Neural cell (in vitro differentiated cells): ENCODE data around the gene FAM98B. TPM values are rescaled to one million over a fixed set of nuclear protein-coding genes. Genes with fewer than 3 reads are reported as not detected.

Experiments
- H2AFZ ChIP-seq: fragments of 200-600, 300-800 bp; sonication (generic), shearing (Covaris generic); 2 replicates; pipeline ENCODE4 v1.6.0; 2014; ENCODE audit warnings: low read depth, mild to moderate bottlenecking, antibody characterized with exemption, low read length, moderate library complexity
- H3F3A ChIP-seq: fragments of 200-600 bp; shearing (Covaris generic); 2 replicates; pipeline ENCODE4 v1.6.1; 2016; ENCODE audit warnings: mild to moderate bottlenecking, moderate library complexity, mixed read lengths, antibody characterized with exemption, low read length; ENCODE audit not compliant: insufficient read depth, poor library complexity, severe bottlenecking
- H3K27ac ChIP-seq: fragments of 200-600, 300-800 bp; sonication (generic), shearing (Covaris generic); 2 replicates; pipeline ENCODE4 v1.5.1; 2014; ENCODE audit warnings: mild to moderate bottlenecking, low read length, moderate library complexity
- H3K27me3 ChIP-seq: fragments of 300-800, 200-600 bp; sonication (generic), shearing (Covaris generic); 2 replicates; pipeline ENCODE4 v1.6.0; 2014; ENCODE audit warnings: mild to moderate bottlenecking, low read depth, low read length, moderate library complexity; ENCODE audit not compliant: insufficient read depth
- H3K36me3 ChIP-seq: fragments of 300-800, 200-600 bp; sonication (generic), shearing (Covaris generic); 2 replicates; pipeline ENCODE4 v1.5.1; 2014; ENCODE audit warnings: mild to moderate bottlenecking, antibody characterized with exemption, low read length, moderate library complexity; ENCODE audit not compliant: insufficient read depth
- H3K4me2 ChIP-seq: fragments of 300-800, 200-600 bp; sonication (generic), shearing (Covaris generic); 2 replicates; pipeline ENCODE4 v1.6.0; 2014; ENCODE audit warnings: mild to moderate bottlenecking, low read length
- H3K4me3 ChIP-seq: fragments of 300-800, 200-600 bp; sonication (generic), shearing (Covaris generic); 2 replicates; pipeline ENCODE4 v1.5.1; 2014; ENCODE audit warnings: mild to moderate bottlenecking, low read length, moderate library complexity
- H3K79me2 ChIP-seq: fragments of 200-600 bp; shearing (Covaris generic); replicated peaks from 2 replicates; pipeline ENCODE4 v1.6.0; 2014; ENCODE audit warnings: mild to moderate bottlenecking, low read length, moderate library complexity; ENCODE audit not compliant: insufficient read depth
- H3K9ac ChIP-seq: fragments of 300-800, 200-600 bp; sonication (generic), shearing (Covaris generic); 2 replicates; pipeline ENCODE4 v1.6.1; 2016; ENCODE audit warnings: mild to moderate bottlenecking, low read length, mixed read lengths
- H3K9me2 ChIP-seq: fragments of 200-600 bp; shearing (Covaris generic); 2 replicates; pipeline ENCODE4 v1.6.1; 2016; ENCODE audit warnings: mild to moderate bottlenecking, low read length, mixed read lengths; ENCODE audit not compliant: insufficient read depth
- H3K9me3 ChIP-seq: fragments of 200-600, 300-800 bp; sonication (generic), shearing (Covaris generic); 2 replicates; pipeline ENCODE4 v1.6.1; 2016; ENCODE audit warnings: mild to moderate bottlenecking, mixed run types, low read length, moderate library complexity, mixed read lengths
- H4K20me1 ChIP-seq: fragments of 200-600 bp; shearing (Covaris generic); 2 replicates; pipeline ENCODE4 v1.6.1; 2016; ENCODE audit warnings: mild to moderate bottlenecking, mixed run types; ENCODE audit not compliant: insufficient read depth
- CTCF ChIP-seq: fragments of 450-650 bp; IDR thresholded peaks from 2 replicates; pipeline ENCODE4 v1.5.1; 2014; ENCODE audit warnings: antibody characterized with exemption, mild to moderate bottlenecking, moderate library complexity; ENCODE audit not compliant: poor library complexity, severe bottlenecking
- EP300 ChIP-seq: fragments of 450-650 bp; conservative IDR thresholded peaks from 2 replicates; pipeline ENCODE4 v1.6.1; 2014; ENCODE audit warnings: antibody characterized with exemption, mild to moderate bottlenecking, moderate library complexity; ENCODE audit not compliant: poor library complexity, severe bottlenecking
- EZH2 ChIP-seq: fragments of 200-600, 300-800 bp; shearing (Covaris generic), sonication (generic); IDR thresholded peaks from 2 replicates; pipeline ENCODE4 v1.6.1; 2014; ENCODE audit warnings: antibody characterized with exemption, low read length, borderline replicate concordance, mild to moderate bottlenecking; ENCODE audit not compliant: insufficient read depth, poor library complexity, severe bottlenecking
- REST ChIP-seq: IDR thresholded peaks from 2 replicates; pipeline ENCODE4 v1.6.1; 2012; ENCODE audit warnings: borderline replicate concordance
- polyA plus RNA-seq: library from polyadenylated mRNA; depleted of rRNA; stranded (reverse); fragments of >200 nt; gene quantifications from 2 replicates; pipeline ENCODE4 v1.2.3, GENCODE V29; 2014

FAM98B gene
- polyA plus RNA-seq, 1 donor from 2014 or later, result 12.7 TPM

GRCh38 chr15:38535491-38536200, 81.7 kb downstream of the FAM98B start (continued):
- TF ChIP-seq EP300, result no peak

GRCh38 chr15:38536201-38536676, 82.3 kb downstream of the FAM98B start:
- no peak for TF ChIP-seq EZH2
- TF ChIP-seq CTCF, result no peak
- TF ChIP-seq REST, result no peak
- no peaks in the 10 kb centered on the region for H3K27me3 ChIP-seq
- H3K4me3 ChIP-seq, result no peak overlapping the region
- no peak overlapping the region for H3K4me2 ChIP-seq
- H3K36me3 ChIP-seq, result no peaks in the 10 kb centered on the region
- no peaks in the 10 kb centered on the region for H4K20me1 ChIP-seq
- H3K9me3 ChIP-seq, result no peaks in the 10 kb centered on the region
- H3F3A ChIP-seq, result no peaks in the 10 kb centered on the region
- H3K9ac ChIP-seq, result no peak overlapping the region
- H3K27ac ChIP-seq, result no peak overlapping the region
- H3K79me2 ChIP-seq, result no peaks in the 10 kb centered on the region
- H2AFZ ChIP-seq, result no peak overlapping the region
- no peaks in the 10 kb centered on the region for H3K9me2 ChIP-seq

Other genes starting within 250 kb of the FAM98B start
- 9.4 and 12.0 TPM in 2 replicates for gene SPRED1, start 201.3 kb upstream of the FAM98B start, polyA plus RNA-seq
- 2.6 and 3.1 TPM in 2 replicates for gene RASGRP1, start 110.7 kb downstream of the FAM98B start, polyA plus RNA-seq